Metanephros (tissue), 2 donors: ENCODE measurements around the gene RTN4R. TPM values are rescaled to one million over a fixed set of nuclear protein-coding genes. Genes with fewer than 3 reads are reported as not detected.

Source experiments
- small RNA-seq: library from RNA; depleted of rRNA; stranded (forward); fragments of <200 nt; gene quantifications from one replicate; pipeline ENCODE3, GENCODE V24; 2014; ENCODE audit warnings: low replicate concordance
- total RNA-seq: library from RNA; depleted of rRNA; stranded (reverse); fragments of >200 nt; gene quantifications from one replicate; pipeline ENCODE4 v1.2.3, GENCODE V29; 2014

The RTN4R gene
- 7.6 TPM for total RNA-seq

DNA sequence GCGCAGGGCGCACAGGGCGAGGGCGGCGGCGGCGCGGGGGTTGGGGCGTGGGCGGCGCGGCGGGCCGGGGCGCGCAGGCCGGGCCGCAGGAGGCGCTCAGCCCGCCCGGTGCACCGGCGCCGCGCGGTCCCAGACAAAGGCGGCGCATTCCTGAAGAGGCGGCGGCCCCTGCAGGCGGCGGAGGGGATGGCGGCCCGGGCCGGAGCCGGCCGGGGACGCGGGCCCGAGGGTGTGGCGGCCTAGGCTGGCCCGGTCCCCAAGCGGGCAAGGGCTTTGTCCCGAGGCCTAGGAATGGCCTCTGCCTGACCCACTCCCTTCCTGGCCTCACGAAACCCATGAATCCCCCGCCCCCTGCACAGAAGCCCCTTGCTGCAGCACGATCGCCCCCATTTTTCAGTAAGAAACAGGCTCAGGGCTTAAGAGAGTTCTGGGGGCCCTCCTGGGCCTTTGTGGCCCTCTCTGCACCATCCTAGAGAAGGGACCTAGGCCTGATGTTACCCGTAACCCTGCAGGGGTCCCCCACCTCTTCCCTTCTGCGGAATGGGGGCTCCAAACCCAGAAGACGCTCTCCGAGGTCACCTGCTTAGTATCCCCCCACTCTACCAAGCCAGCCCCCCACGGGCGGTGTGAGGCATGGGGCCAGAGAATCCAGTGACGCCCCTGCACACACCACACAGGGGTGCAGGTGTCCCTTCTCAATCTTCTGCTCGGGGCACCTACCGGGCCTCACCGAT lies at the start of gene RTN4R:
Gene RTN4R (minus strand): TSS at position 40 of the 734 bp plus-strand sequence. CDS start 226 bp downstream, outside the sequence.

Small RNA genes lying within 50 kb of the gene (small RNA-seq; reads per million reads assigned to genes)
- 0.07 reads per million for gene MIR1286

Other genes starting within 250 kb of the RTN4R start
- gene TANGO2, start 247.2 kb downstream of the RTN4R start, total RNA-seq, result 25.1 TPM
- 26.6 TPM for gene DGCR8, start 188.1 kb downstream of the RTN4R start, total RNA-seq
- gene RANBP1, start 152.2 kb downstream of the RTN4R start, total RNA-seq, result 94.2 TPM
- 55.1 TPM for gene TRMT2A, start 151.1 kb downstream of the RTN4R start, total RNA-seq
- 20.7 TPM for gene ZDHHC8, start 136.5 kb downstream of the RTN4R start, total RNA-seq
- 0.35 TPM for gene CCDC188, start 117.3 kb downstream of the RTN4R start, total RNA-seq
- 62.5 TPM for gene DGCR6L, start 51.7 kb upstream of the RTN4R start, total RNA-seq
- 26.2 TPM for gene ZNF74, start 125.8 kb upstream of the RTN4R start, total RNA-seq
- gene SCARF2, start 169.5 kb upstream of the RTN4R start, total RNA-seq, result 40.4 TPM
- gene KLHL22, start 227.5 kb upstream of the RTN4R start, total RNA-seq, result 49.9 TPM
- gene MED15, start 239.3 kb upstream of the RTN4R start, total RNA-seq, result 64.3 TPM